ENCODE data around the gene ZNF618.

ZNF618 gene

DNA sequence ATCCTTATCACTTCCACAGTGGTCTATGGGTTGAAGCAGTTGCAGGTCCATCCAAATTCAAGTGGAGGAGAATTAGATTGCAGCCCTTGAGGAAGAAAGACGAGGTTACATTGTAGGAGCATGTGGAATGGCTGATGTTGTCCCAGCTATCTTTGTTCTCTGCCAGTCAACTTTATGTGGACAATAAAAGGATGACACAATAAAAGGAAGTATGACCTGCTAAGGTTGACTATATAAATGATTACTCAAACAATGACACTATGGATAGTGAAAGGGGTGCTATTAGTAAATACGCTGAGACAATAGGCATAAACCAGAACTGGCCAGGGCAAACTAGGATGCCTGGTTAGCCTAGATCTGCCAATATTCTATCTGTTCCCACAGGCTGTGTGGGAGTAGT, 12.8 kb upstream of the ZNF618 start:
- Histone ChIP-seq H3K79me2 (ENCODE audit: insufficient read depth, low read length) (no peaks in the 10 kb centered on the region), H3K27me3 (ENCODE audit: insufficient read depth, low read length, poor library complexity) (no peaks in the 10 kb centered on the region), H3K4me3 (ENCODE audit: low read depth in 1 of 2, low read length in 2 of 2) (no peak overlapping the region), H2AFZ (ENCODE audit: low read depth, low read length) (no peak overlapping the region), H3K36me3 (ENCODE audit: insufficient read depth, low read length) (no peaks in the 10 kb centered on the region), H3K9me3 (ENCODE audit: insufficient read depth, low read length, severe bottlenecking) (no peaks in the 10 kb centered on the region), H3K4me2 (ENCODE audit: insufficient read depth, low read length) (no peak overlapping the region), H3K4me1 (ENCODE audit: insufficient read depth, low read length) (no peaks in the 10 kb centered on the region), H4K20me1 (ENCODE audit: insufficient read depth, low read length) (no peaks in the 10 kb centered on the region), H3K9ac (ENCODE audit: low read depth, low read length) (no peak overlapping the region), H3K27ac (ENCODE audit: low read length) (no peak overlapping the region)
- no peak for ATAC-seq (ENCODE audit: insufficient read depth, low read depth)
- no peak for DNase-seq
- TF ChIP-seq EZH2 (IDR thresholded peaks at IDR 0.05; ENCODE audit: borderline replicate concordance, low read depth, low read length, severe bottlenecking): no peak
- TF ChIP-seq, protein P1, sequence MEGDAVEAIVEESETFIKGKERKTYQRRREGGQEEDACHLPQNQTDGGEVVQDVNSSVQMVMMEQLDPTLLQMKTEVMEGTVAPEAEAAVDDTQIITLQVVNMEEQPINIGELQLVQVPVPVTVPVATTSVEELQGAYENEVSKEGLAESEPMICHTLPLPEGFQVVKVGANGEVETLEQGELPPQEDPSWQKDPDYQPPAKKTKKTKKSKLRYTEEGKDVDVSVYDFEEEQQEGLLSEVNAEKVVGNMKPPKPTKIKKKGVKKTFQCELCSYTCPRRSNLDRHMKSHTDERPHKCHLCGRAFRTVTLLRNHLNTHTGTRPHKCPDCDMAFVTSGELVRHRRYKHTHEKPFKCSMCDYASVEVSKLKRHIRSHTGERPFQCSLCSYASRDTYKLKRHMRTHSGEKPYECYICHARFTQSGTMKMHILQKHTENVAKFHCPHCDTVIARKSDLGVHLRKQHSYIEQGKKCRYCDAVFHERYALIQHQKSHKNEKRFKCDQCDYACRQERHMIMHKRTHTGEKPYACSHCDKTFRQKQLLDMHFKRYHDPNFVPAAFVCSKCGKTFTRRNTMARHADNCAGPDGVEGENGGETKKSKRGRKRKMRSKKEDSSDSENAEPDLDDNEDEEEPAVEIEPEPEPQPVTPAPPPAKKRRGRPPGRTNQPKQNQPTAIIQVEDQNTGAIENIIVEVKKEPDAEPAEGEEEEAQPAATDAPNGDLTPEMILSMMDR (IDR thresholded peaks at IDR 0.05; ENCODE audit: borderline replicate concordance, extremely low read depth, low read length, poor library complexity, severe bottlenecking): no peak

DNA sequence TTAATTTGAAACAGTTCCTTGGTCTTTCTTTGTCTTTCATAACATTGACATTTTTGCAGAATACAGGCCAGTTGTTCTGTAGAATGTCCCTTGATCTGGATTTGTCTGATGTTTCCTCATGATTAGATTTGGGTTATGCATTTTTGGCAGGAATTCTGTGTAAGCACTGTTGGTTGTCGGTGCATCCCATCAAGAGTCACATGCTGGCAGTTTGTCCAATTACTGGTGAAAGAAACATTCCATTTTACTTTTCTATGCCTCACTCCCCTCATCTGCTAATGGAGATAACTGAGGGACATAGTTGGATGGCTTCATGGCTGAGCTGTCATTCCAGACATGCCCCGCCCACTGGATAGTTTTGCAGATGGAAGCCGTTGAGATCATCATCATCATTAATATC, 7.6 kb upstream of the ZNF618 start:
- H4K20me1 ChIP-seq (ENCODE audit: insufficient read depth, low read length): no peaks in the 10 kb centered on the region
- no peaks in the 10 kb centered on the region for H3K4me1 ChIP-seq (ENCODE audit: insufficient read depth, low read length)
- H3K27ac ChIP-seq (ENCODE audit: low read length): no peak overlapping the region
- no peak overlapping the region for H2AFZ ChIP-seq (ENCODE audit: low read depth, low read length)
- H3K4me2 ChIP-seq (ENCODE audit: insufficient read depth, low read length): no peak overlapping the region
- H3K36me3 ChIP-seq (ENCODE audit: insufficient read depth, low read length): no peaks in the 10 kb centered on the region
- no peak for DNase-seq
- no peak overlapping the region for H3K9ac ChIP-seq (ENCODE audit: low read depth, low read length)
- H3K27me3 ChIP-seq (ENCODE audit: insufficient read depth, low read length, poor library complexity): no peaks in the 10 kb centered on the region
- no peak overlapping the region for H3K4me3 ChIP-seq (ENCODE audit: low read depth in 1 of 2, low read length in 2 of 2)
- no peak for TF ChIP-seq EZH2 (IDR thresholded peaks at IDR 0.05; ENCODE audit: borderline replicate concordance, low read depth, low read length, severe bottlenecking)
- TF ChIP-seq, protein P1 (IDR thresholded peaks at IDR 0.05; ENCODE audit: borderline replicate concordance, extremely low read depth, low read length, poor library complexity, severe bottlenecking): no peak
- H3K79me2 ChIP-seq (ENCODE audit: insufficient read depth, low read length): no peaks in the 10 kb centered on the region
- no peaks in the 10 kb centered on the region for H3K9me3 ChIP-seq (ENCODE audit: insufficient read depth, low read length, severe bottlenecking)
- ATAC-seq (ENCODE audit: insufficient read depth, low read depth): no peak

- no peak overlapping the region for H3K9ac ChIP-seq (ENCODE audit: low read depth, low read length)
- no peaks in the 10 kb centered on the region for H4K20me1 ChIP-seq (ENCODE audit: insufficient read depth, low read length)
- no peak overlapping the region for H3K4me2 ChIP-seq (ENCODE audit: insufficient read depth, low read length)
- H3K79me2 ChIP-seq (ENCODE audit: insufficient read depth, low read length): no peaks in the 10 kb centered on the region
- peaks cover 31% of the 10 kb centered on the region for H3K27me3 ChIP-seq (ENCODE audit: insufficient read depth, low read length, poor library complexity)
- TF ChIP-seq EZH2 (IDR thresholded peaks at IDR 0.05; ENCODE audit: borderline replicate concordance, low read depth, low read length, severe bottlenecking): no peak
- TF ChIP-seq, protein P1 (IDR thresholded peaks at IDR 0.05; ENCODE audit: borderline replicate concordance, extremely low read depth, low read length, poor library complexity, severe bottlenecking): no peak
- H3K4me3 ChIP-seq (ENCODE audit: low read depth in 1 of 2, low read length in 2 of 2): no peak overlapping the region
- H3K9me3 ChIP-seq (ENCODE audit: insufficient read depth, low read length, severe bottlenecking): no peaks in the 10 kb centered on the region
- H3K27ac ChIP-seq (ENCODE audit: low read length): no peak overlapping the region
- ATAC-seq (ENCODE audit: insufficient read depth, low read depth) (no peak), DNase-seq (no peak)
- no peaks in the 10 kb centered on the region for H3K36me3 ChIP-seq (ENCODE audit: insufficient read depth, low read length)
- no peak overlapping the region for H2AFZ ChIP-seq (ENCODE audit: low read depth, low read length)
- peaks cover 6% of the 10 kb centered on the region; the same call in 1 of the 2 replicates for H3K4me1 ChIP-seq (ENCODE audit: insufficient read depth, low read length)
Measured at GRCh38 chr9:113872485-113873143, 3.5 kb upstream of the ZNF618 start.
